LoVo (cell line): ENCODE results near the gene PCDH9.
A peak's percentile ranks its signal among the peaks of the same experiment; 100 is the strongest.

ENCODE experiments used
- DNase-seq: peaks from one replicate; pipeline ENCODE4 v3.0.0-alpha.2; 2016; ENCODE audit warnings: low spot score

Gene PCDH9

GRCh38 chr13:67225252-67226159 is 4.6 kb downstream of the PCDH9 start:
- DNase-seq, result no peak

- DNase-seq, result peak; percentile 42
Observed at GRCh38 chr13:67224148-67224846, 5.8 kb downstream of the PCDH9 start.

GRCh38 chr13:67223742-67224141 is 6.4 kb downstream of the PCDH9 start:
- DNase-seq, result no peak

- DNase-seq, result no peak
Observed at GRCh38 chr13:67223024-67223423, 7.1 kb downstream of the PCDH9 start.

GRCh38 chr13:67221630-67222226 is 8.4 kb downstream of the PCDH9 start:
- no peak for DNase-seq

- DNase-seq, result no peak
Observed at GRCh38 chr13:67219113-67219512, 11.0 kb downstream of the PCDH9 start.

GRCh38 chr13:67217880-67218279 is 12.3 kb downstream of the PCDH9 start:
- DNase-seq, result no peak

GRCh38 chr13:67216864-67217263 is 13.3 kb downstream of the PCDH9 start:
- no peak for DNase-seq

- DNase-seq, result no peak
Observed at GRCh38 chr13:67210208-67210607, 19.9 kb downstream of the PCDH9 start.

- DNase-seq, result no peak
Observed at GRCh38 chr13:67208552-67208951, 21.6 kb downstream of the PCDH9 start.

- DNase-seq, result no peak
Observed at GRCh38 chr13:67204764-67205163, 25.4 kb downstream of the PCDH9 start.

- DNase-seq, result no peak
Observed at GRCh38 chr13:67200605-67201004, 29.5 kb downstream of the PCDH9 start.

GRCh38 chr13:67200183-67200582 is 30.0 kb downstream of the PCDH9 start:
- no peak for DNase-seq

GRCh38 chr13:67197704-67198103 is 32.4 kb downstream of the PCDH9 start:
- DNase-seq, result no peak

- DNase-seq, result no peak
Observed at GRCh38 chr13:67193979-67194378, 36.2 kb downstream of the PCDH9 start.

GRCh38 chr13:67192751-67193150 is 37.4 kb downstream of the PCDH9 start:
- DNase-seq, result no peak

- DNase-seq, result no peak
Observed at GRCh38 chr13:67186995-67187569, 43.1 kb downstream of the PCDH9 start.

GRCh38 chr13:67184247-67184646 is 45.9 kb downstream of the PCDH9 start:
- peak; percentile 5 for DNase-seq

- DNase-seq, result no peak
Observed at GRCh38 chr13:67183151-67183550, 47.0 kb downstream of the PCDH9 start.

- no peak for DNase-seq
Observed at GRCh38 chr13:67175836-67176459, 54.2 kb downstream of the PCDH9 start.

- DNase-seq, result no peak
Observed at GRCh38 chr13:67168384-67168783, 61.8 kb downstream of the PCDH9 start.

GRCh38 chr13:67167420-67167819 is 62.7 kb downstream of the PCDH9 start:
- DNase-seq, result no peak
